Mesenteric fat pad (tissue), 1 donor: ENCODE measurements around the gene DMRTB1. TPM values are rescaled to one million over a fixed set of nuclear protein-coding genes. Genes with fewer than 3 reads are reported as not detected.

Experiments
- DNase-seq: peaks from one replicate; pipeline ENCODE4 v3.0.0-alpha.2; 2020; ENCODE audit warnings: low spot score
- total RNA-seq: library from RNA; stranded (reverse); fragmentation: NEBNext Ultra II Directional; extraction: Animal tissue kit (Norgen Biotek cat#: 25700); gene quantifications from one replicate; pipeline ENCODE4 v1.2.1, GENCODE V29; 2021
- donor health status: DM: yes; HTN: yes; CAD: no.

DMRTB1 gene
- total RNA-seq, 1 donor from 2014 or later = not detected

- DNase-seq = peak; percentile 72
These were observed 3.7 kb downstream of the DMRTB1 start for GRCh38 chr1:53462769-53463501.

GRCh38 chr1:53463961-53464899 lies 5.0 kb downstream of the DMRTB1 start:
- peak; percentile 75 for DNase-seq

DNA sequence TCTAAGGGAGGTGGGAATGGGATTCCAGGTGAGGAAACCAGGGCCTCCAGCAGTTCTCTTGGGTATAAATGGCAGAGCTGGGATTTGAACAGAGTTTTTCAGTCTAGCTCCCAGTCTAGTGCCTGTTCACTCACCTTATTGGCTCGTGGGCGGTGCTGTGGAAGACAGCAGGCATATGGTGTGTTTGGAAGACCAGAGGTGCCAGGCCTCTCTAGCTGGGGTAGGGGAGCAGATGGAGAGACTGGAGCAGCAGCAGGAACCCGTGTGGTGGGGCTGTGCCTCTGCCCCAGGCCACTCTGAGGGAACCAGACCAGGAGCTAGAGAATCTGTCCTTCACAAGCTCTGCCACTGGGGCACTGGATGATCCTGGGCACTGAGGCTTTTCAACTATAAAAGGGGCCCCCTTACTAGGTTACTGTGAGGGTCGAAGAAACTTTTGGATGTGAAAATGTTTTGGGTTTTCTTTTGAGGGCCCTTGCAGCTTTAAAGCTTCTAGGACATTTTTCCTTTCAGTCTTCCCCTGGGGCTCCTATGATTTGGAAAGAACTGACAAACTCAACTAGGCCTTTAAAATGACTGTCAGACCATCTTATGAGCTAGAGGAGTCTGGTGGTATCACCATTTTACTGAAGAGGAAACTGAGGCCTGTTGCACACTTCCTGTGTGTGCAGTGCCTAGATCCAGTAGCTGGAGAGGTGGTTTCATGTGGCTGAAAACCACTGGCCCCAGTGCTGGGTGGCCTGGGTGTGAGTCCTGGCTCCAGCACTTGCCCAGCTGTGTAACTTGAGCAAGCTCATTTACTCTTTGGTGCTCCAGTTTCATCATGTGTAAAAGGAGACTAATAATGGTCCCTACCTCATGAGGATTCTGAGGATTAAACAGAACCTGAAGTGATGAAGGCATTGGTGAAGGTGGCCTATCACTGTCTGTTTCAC lies 6.1 kb downstream of the DMRTB1 start:
- DNase-seq = peak; percentile 45

- peak; percentile 60 for DNase-seq
These were observed 8.2 kb downstream of the DMRTB1 start for GRCh38 chr1:53467391-53467790.

- peak; percentile 45 for DNase-seq
These were observed 9.2 kb downstream of the DMRTB1 start for GRCh38 chr1:53468374-53468773.

GRCh38 chr1:53469373-53469772 lies 10.2 kb downstream of the DMRTB1 start:
- DNase-seq = peak; percentile 82

- peak; percentile 90 for DNase-seq
These were observed 11.0 kb downstream of the DMRTB1 start for GRCh38 chr1:53470155-53470554.

GRCh38 chr1:53470584-53470983 lies 11.4 kb downstream of the DMRTB1 start:
- no peak for DNase-seq

GRCh38 chr1:53471000-53471399 lies 11.8 kb downstream of the DMRTB1 start:
- peak; percentile 74 for DNase-seq

- no peak for DNase-seq
These were observed 14.3 kb downstream of the DMRTB1 start for GRCh38 chr1:53473463-53473862.

- DNase-seq = peak; percentile 68
These were observed 16.5 kb downstream of the DMRTB1 start for GRCh38 chr1:53475664-53476063.

GRCh38 chr1:53476579-53476978 lies 17.4 kb downstream of the DMRTB1 start:
- peak; percentile 72 for DNase-seq

- no peak for DNase-seq
These were observed 18.7 kb downstream of the DMRTB1 start for GRCh38 chr1:53477651-53478501.

- no peak for DNase-seq
These were observed 19.3 kb downstream of the DMRTB1 start for GRCh38 chr1:53478502-53478818.

- no peak for DNase-seq
These were observed 21.5 kb downstream of the DMRTB1 start for GRCh38 chr1:53480678-53481077.

DNA sequence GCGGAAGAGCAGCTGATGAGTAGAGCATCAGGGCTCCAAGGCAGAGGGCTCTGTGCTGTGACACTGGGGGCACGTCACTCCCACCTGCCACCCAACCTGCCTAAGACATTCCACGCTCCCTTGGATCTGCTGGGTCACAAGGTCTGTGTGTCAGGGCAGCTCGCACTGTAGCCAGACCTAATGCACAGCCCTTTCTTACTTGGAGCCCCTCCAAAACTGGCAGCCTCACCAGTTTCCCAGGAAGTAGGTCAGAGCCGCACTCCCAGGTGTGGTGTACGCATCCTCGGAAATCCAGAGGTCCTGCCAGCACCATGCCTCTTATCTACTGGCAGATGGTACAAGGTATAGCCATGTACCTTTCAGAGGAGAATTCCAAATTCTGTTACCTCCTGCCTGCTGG lies 22.3 kb downstream of the DMRTB1 start:
- DNase-seq = no peak

- DNase-seq = no peak
These were observed 23.4 kb downstream of the DMRTB1 start for GRCh38 chr1:53482441-53483153.

- DNase-seq = no peak
These were observed 24.0 kb downstream of the DMRTB1 start for GRCh38 chr1:53483170-53483569.

DNA sequence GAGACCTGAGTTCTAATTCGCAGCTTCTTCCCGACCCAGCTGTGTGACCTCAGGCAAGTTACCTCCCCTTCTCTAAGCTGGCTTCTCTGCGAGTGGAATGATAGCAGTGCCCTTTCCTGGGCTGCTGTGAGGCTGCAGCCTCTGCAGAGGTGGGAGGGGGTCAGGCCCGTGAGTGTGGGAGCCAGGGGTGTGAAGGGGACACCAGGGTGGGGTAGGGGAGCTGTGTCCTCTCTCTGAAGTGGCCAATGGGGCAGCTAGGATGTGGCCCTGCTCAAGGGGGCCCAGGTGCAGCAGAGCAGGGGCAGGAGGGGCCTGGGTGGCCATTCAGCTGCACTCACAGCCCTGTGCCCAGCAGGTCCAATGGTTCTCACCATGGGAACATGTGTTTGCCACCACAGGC lies 24.5 kb downstream of the DMRTB1 start:
- DNase-seq = no peak
